ENCODE results near the gene MRPL20.

The MRPL20 gene

DNA sequence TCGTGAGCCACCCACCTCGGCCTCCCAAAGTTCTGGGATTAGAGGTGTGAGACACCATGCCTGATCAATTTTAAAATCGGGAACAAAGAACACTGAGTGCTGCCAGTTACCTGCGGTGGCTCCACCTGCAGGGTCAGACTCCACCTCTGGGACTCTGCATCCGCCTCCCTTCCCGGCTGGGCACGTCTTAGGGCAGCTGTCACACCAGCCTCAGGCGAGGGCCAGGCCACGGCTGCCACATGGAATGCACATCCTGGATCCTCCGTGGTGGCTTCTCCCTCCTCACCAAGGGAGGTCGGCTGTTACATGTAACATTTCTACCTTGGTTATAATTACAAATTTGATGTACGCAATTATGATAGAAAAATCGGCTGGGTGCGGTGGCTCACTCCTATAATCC lies 42.8 kb downstream of the MRPL20 start:
- Histone ChIP-seq H3K27ac (ENCODE audit: low read depth in 2 of 2, low read length in 2 of 2) (no peak overlapping the region), H3K4me1 (ENCODE audit: control insufficient read depth in 2 of 2, insufficient read depth in 2 of 2, low read length in 2 of 2) (peaks cover 0 to 2% of the 10 kb centered on the region in 2 donors), H3K4me3 (ENCODE audit: low read length in 2 of 2) (no peak overlapping the region), H3K36me3 (ENCODE audit: control insufficient read depth in 2 of 2, insufficient read depth in 2 of 2, low read length in 2 of 2) (no peaks in the 10 kb centered on the region), H3K27me3 (ENCODE audit: control insufficient read depth in 2 of 2, insufficient read depth in 2 of 2, low read length in 2 of 2) (peaks cover 2 to 3% of the 10 kb centered on the region in 2 donors), H3K9ac (ENCODE audit: low read depth in 1 of 2, low read length in 2 of 2) (no peak overlapping the region), H3K9me3 (ENCODE audit: control insufficient read depth in 2 of 2, low read length in 2 of 2) (no peaks in the 10 kb centered on the region)

DNA sequence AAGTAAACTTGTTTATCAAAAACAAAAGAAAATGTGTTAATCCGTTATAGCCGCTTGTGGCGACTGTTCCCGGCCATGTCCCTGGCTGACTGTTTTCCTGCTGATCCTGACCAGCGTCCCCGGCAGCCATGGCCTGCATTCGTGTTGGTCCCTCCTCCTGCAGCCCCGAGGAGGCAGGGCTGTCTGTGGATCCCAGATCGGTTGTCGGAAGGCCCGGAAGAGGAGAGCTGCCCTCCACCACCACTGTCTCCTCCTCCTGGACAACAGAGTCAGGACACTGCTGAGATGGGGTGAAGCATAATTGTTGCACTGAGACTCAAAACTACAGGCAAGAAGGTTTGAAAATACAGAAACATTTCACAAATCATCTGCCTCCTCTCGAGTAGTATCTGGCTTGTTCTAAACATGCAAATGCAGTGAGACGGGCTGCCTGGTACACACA lies 45.1 kb downstream of the MRPL20 start:
- Histone ChIP-seq H3K4me1 (ENCODE audit: control insufficient read depth in 2 of 2, insufficient read depth in 2 of 2, low read length in 2 of 2) (peaks cover 4% of the 10 kb centered on the region in 2 donors), H3K27me3 (ENCODE audit: control insufficient read depth in 2 of 2, insufficient read depth in 2 of 2, low read length in 2 of 2) (peaks cover 12 to 14% of the 10 kb centered on the region in 2 donors), H3K4me3 (ENCODE audit: low read length in 2 of 2) (peak overlapping the region in 1 of 2 donors; percentile 28), H3K36me3 (ENCODE audit: control insufficient read depth in 2 of 2, insufficient read depth in 2 of 2, low read length in 2 of 2) (no peaks in the 10 kb centered on the region), H3K9ac (ENCODE audit: low read depth in 1 of 2, low read length in 2 of 2) (peak overlapping the region in 1 of 2 donors; percentile 12), H3K9me3 (ENCODE audit: control insufficient read depth in 2 of 2, low read length in 2 of 2) (no peaks in the 10 kb centered on the region), H3K27ac (ENCODE audit: low read depth in 2 of 2, low read length in 2 of 2) (peak overlapping the region; percentile 48 to 64)

DNA sequence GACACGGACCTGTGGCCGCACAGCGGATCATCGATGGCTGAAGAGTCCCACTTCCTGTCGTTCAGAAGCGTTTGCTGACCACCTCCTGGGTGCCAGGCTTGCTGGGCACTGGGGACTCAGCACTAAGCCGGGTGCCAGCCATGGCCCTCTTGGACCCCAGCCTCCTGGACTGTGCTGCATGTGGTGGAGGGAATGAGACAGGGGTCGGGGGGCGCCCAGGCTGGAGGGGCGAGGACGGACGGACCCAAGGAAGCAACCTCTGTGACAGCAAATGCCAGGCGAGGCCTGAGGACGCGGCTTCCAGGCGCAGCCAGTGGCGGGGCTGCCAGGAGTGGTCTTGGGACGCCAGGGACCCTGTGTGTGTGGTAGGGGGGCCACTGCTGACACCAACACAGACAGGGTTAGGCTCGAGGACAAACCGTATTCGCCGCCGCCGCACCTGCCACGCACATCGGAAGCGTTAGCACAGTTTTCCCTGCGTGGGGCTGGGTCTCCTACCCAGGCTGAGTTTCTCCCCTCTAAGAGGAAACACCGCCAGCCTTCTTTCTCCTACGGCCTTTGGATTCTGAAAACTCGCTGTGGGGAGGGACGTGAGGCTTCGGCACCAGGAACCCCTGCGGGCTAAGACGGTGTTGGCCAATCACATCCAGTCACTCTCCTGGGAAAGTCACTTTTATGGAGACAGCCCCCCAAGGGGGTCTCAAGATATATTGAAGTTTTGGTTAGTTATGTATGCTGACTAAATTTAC lies 45.7 kb downstream of the MRPL20 start:
- Histone ChIP-seq H3K36me3 (ENCODE audit: control insufficient read depth in 2 of 2, insufficient read depth in 2 of 2, low read length in 2 of 2) (no peaks in the 10 kb centered on the region), H3K4me3 (ENCODE audit: low read length in 2 of 2) (no peak overlapping the region), H3K4me1 (ENCODE audit: control insufficient read depth in 2 of 2, insufficient read depth in 2 of 2, low read length in 2 of 2) (peaks cover 4% of the 10 kb centered on the region in 2 donors), H3K9ac (ENCODE audit: low read depth in 1 of 2, low read length in 2 of 2) (peak overlapping the region in 1 of 2 donors; percentile 12), H3K27me3 (ENCODE audit: control insufficient read depth in 2 of 2, insufficient read depth in 2 of 2, low read length in 2 of 2) (peaks cover 12 to 14% of the 10 kb centered on the region in 2 donors), H3K27ac (ENCODE audit: low read depth in 2 of 2, low read length in 2 of 2) (peak overlapping the region; percentile 48 to 64), H3K9me3 (ENCODE audit: control insufficient read depth in 2 of 2, low read length in 2 of 2) (no peaks in the 10 kb centered on the region)

DNA sequence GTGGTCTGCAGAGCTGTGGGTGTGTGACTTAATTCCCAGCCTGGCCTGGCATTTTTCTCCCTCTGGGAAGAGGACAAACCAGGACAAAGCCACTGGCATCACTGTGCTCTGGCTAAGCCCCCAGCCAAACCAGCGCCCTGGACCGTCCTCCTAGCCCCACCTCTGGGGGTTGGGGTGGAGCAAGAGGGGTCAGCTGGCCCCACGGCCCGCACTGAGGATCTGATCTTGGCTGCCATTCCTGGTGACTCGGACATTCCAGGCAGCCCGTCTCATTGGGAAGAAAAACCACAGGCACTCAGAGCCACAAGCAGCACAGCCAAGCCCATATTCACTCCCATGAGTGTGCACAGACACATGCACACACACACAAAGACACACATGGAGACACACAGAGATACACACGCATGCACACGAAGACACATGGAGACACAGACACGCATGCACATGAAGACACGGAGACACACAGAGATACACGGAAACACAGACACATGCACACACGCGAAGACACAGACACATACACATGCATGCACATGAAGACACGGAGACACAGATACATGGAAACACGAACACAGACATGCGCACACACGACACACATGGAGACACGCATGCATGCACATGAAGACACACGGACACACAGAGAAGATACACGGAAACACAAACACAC lies 46.5 kb downstream of the MRPL20 start:
- Histone ChIP-seq H3K4me1 (ENCODE audit: control insufficient read depth in 2 of 2, insufficient read depth in 2 of 2, low read length in 2 of 2) (peaks cover 4% of the 10 kb centered on the region in 2 donors), H3K9ac (ENCODE audit: low read depth in 1 of 2, low read length in 2 of 2) (no peak overlapping the region), H3K4me3 (ENCODE audit: low read length in 2 of 2) (no peak overlapping the region), H3K36me3 (ENCODE audit: control insufficient read depth in 2 of 2, insufficient read depth in 2 of 2, low read length in 2 of 2) (no peaks in the 10 kb centered on the region), H3K9me3 (ENCODE audit: control insufficient read depth in 2 of 2, low read length in 2 of 2) (no peaks in the 10 kb centered on the region), H3K27me3 (ENCODE audit: control insufficient read depth in 2 of 2, insufficient read depth in 2 of 2, low read length in 2 of 2) (peaks cover 12 to 14% of the 10 kb centered on the region in 2 donors), H3K27ac (ENCODE audit: low read depth in 2 of 2, low read length in 2 of 2) (peak overlapping the region; percentile 3 to 38)

DNA sequence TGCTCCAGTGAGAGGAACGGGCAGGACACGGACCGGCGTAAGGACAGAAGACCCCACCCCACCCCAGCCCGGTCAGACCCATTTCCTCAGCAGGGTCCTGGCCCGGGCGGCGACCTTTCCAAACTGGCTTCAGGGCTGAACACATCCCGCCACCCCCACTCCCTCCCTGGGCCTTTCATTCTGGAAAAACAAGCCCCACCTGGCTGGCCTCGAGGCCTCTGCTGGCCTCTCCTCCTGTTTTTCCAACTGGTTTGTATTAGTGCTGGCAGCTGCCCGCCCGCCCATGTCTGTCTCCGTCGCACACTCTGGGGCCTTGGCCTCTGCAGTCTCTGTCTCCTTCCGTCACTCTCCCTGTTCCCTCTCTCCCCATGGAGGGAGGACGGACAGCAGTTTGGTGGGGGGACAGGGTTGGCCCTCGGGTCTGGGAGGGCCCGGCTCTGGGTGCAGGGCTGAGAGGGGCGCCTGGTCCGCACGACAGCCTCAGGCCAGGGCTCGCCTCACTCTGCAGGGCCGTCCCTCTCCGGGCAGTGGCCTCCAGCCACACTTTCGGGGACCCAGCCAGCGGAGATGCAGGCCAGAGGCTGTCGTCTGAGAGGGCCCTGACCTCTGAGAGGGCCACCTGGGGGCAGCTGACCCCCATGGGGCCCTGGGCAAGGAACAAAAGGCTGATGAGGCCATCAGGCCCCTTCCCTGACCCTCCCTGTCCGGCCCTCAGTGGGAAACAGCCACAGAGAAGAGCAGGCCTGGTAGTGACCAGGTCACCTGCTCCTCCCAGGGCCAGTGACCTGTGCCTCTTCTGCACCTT lies 47.2 kb downstream of the MRPL20 start:
- H3K27me3 ChIP-seq (ENCODE audit: control insufficient read depth in 2 of 2, insufficient read depth in 2 of 2, low read length in 2 of 2) = peaks cover 12 to 14% of the 10 kb centered on the region in 2 donors

DNA sequence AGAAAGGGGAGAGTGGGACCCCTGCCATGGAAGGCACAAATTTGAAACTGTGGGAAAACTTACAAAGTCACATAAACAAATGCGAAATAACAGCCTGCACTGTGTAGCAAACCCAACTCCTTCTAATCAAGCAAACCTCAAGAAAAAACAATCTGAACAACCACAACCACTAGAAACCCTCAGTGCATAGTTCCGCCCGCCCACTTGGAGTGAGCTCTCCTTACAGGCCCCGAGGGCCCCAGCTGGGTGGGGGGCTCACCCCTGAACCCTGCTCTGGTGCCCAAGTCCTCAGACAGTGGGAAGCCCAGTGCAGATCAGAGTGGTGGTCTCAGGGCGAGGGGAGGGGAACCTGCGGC lies 47.8 kb downstream of the MRPL20 start:
- Histone ChIP-seq H3K4me3 (ENCODE audit: low read length in 2 of 2) (no peak overlapping the region), H3K36me3 (ENCODE audit: control insufficient read depth in 2 of 2, insufficient read depth in 2 of 2, low read length in 2 of 2) (no peaks in the 10 kb centered on the region), H3K27ac (ENCODE audit: low read depth in 2 of 2, low read length in 2 of 2) (peak overlapping the region; percentile 79 to 82), H3K9me3 (ENCODE audit: control insufficient read depth in 2 of 2, low read length in 2 of 2) (no peaks in the 10 kb centered on the region), H3K4me1 (ENCODE audit: control insufficient read depth in 2 of 2, insufficient read depth in 2 of 2, low read length in 2 of 2) (peaks cover 4% of the 10 kb centered on the region in 2 donors), H3K9ac (ENCODE audit: low read depth in 1 of 2, low read length in 2 of 2) (peak overlapping the region in 1 of 2 donors; percentile 42), H3K27me3 (ENCODE audit: control insufficient read depth in 2 of 2, insufficient read depth in 2 of 2, low read length in 2 of 2) (peaks cover 15 to 16% of the 10 kb centered on the region in 2 donors)

More for the DNA sequence above, 47.2 kb downstream of the MRPL20 start:
- H3K4me3 ChIP-seq (ENCODE audit: low read length in 2 of 2) = no peak overlapping the region
- peak overlapping the region; percentile 79 to 82 for H3K27ac ChIP-seq (ENCODE audit: low read depth in 2 of 2, low read length in 2 of 2)
- peaks cover 4% of the 10 kb centered on the region in 2 donors for H3K4me1 ChIP-seq (ENCODE audit: control insufficient read depth in 2 of 2, insufficient read depth in 2 of 2, low read length in 2 of 2)
- H3K36me3 ChIP-seq (ENCODE audit: control insufficient read depth in 2 of 2, insufficient read depth in 2 of 2, low read length in 2 of 2) = no peaks in the 10 kb centered on the region
- peak overlapping the region in 1 of 2 donors; percentile 42 for H3K9ac ChIP-seq (ENCODE audit: low read depth in 1 of 2, low read length in 2 of 2)
- H3K9me3 ChIP-seq (ENCODE audit: control insufficient read depth in 2 of 2, low read length in 2 of 2) = no peaks in the 10 kb centered on the region

DNA sequence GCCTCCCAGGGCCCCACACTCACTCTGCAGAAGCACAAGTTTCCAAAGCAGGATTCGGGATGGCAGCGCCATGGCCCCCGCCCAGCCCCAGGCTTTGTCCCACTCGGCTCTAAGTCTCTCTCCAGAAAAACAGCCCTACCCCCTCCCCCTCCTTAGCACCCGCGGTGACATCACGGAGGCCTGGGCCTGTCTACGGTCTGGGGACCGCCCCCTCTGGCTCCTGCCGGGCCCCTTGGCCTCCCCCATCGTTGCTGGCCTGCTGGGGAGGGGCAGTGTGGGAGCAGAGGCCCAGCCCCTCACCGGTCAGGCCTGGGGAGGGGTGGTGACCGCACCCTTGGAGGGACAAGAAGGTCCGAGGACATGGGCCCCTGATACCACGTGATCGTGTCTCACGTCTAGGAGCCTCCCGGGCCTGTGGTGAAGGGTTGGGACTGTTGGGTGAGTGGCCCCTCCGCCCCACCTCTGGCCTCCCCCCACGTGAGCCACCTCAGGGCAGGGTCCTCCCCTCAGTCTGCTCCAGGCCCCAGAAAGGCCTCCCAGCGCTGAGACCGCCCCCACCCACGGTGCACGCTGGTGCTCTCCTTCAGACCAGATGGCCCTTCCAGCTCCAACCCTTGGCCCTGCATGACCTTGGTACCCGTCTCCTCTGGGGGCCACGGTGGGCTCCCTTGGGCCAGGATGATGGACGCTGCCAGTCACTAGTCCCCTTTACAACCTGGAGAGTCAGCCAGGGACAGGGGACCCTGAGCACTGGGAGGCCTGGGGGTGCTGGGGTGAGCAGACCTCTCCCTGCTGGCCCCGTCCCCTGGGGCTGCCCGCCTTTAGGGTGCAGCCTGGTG lies 48.4 kb downstream of the MRPL20 start, which contains the start of gene MXRA8:
Gene MXRA8 (minus strand): TSS at position 123 of the 839 bp plus-strand sequence. CDS start 51 bp downstream, at position 72.
- H3K9me3 ChIP-seq (ENCODE audit: control insufficient read depth in 2 of 2, low read length in 2 of 2) = no peaks in the 10 kb centered on the region
- H3K9ac ChIP-seq (ENCODE audit: low read depth in 1 of 2, low read length in 2 of 2) = peak within 1 kb of the TSS; percentile 52 to 63
- H3K27ac ChIP-seq (ENCODE audit: low read depth in 2 of 2, low read length in 2 of 2) = peak within 1 kb of the TSS; percentile 79 to 82
- peaks cover 0 to under 1% of the 10 kb centered on the region in 2 donors for H3K36me3 ChIP-seq (ENCODE audit: control insufficient read depth in 2 of 2, insufficient read depth in 2 of 2, low read length in 2 of 2)
- H3K27me3 ChIP-seq (ENCODE audit: control insufficient read depth in 2 of 2, insufficient read depth in 2 of 2, low read length in 2 of 2) = peaks cover 16 to 20% of the 10 kb centered on the region in 2 donors
- H3K4me1 ChIP-seq (ENCODE audit: control insufficient read depth in 2 of 2, insufficient read depth in 2 of 2, low read length in 2 of 2) = peaks cover 4% of the 10 kb centered on the region in 2 donors
- H3K4me3 ChIP-seq (ENCODE audit: low read length in 2 of 2) = peak within 1 kb of the TSS; percentile 27 to 65

DNA sequence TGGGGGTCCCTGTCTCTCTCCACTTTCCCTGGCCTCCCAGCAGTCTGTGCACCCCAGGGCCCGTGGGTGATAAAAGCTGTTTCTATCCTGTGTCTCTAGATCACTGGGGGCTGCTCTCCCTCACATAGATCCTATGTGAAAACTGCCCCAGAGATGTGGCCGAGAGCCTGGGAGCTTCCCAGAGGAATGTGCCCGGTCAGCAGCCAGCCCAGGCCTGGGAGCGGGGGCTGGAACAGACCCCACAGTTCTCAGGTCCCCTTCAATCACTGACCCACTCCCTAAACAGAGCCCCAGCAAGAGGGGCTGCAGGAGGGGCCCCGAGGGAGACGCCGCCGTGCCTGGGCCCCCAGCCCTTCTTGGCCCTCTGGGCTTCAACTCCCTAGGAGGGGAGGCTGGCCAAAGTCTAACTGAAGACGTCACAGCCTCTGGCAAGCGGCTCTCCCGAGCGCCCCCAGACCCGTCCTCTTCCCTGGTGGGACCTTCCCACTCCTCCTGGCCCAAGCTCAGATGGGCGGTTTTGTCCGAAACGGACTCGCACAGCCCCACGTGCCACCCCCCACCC lies 49.1 kb downstream of the MRPL20 start:
- Histone ChIP-seq H3K36me3 (ENCODE audit: control insufficient read depth in 2 of 2, insufficient read depth in 2 of 2, low read length in 2 of 2) (peaks cover 0 to 3% of the 10 kb centered on the region in 2 donors), H3K27me3 (ENCODE audit: control insufficient read depth in 2 of 2, insufficient read depth in 2 of 2, low read length in 2 of 2) (peaks cover 16 to 25% of the 10 kb centered on the region in 2 donors), H3K4me3 (ENCODE audit: low read length in 2 of 2) (peak overlapping the region; percentile 27 to 65), H3K27ac (ENCODE audit: low read depth in 2 of 2, low read length in 2 of 2) (peak overlapping the region; percentile 79 to 82), H3K9ac (ENCODE audit: low read depth in 1 of 2, low read length in 2 of 2) (peak overlapping the region; percentile 52 to 63), H3K4me1 (ENCODE audit: control insufficient read depth in 2 of 2, insufficient read depth in 2 of 2, low read length in 2 of 2) (peaks cover 4% of the 10 kb centered on the region in 2 donors), H3K9me3 (ENCODE audit: control insufficient read depth in 2 of 2, low read length in 2 of 2) (no peaks in the 10 kb centered on the region)

Data from mucosa of rectum (tissue), 2 donors.